ENCODE measurements around the gene SETMAR. TPM values are rescaled to one million over a fixed set of nuclear protein-coding genes. Genes with fewer than 3 reads are reported as not detected.
"Not testable (repeated sequence)": the region's sequence is repeated elsewhere in the genome, so short reads cannot be mapped to it uniquely, and the experiment has no call there.

The SETMAR gene
- total and polyA plus RNA-seq, 11 donors: 6.2 to 20.2 (median 13.8) TPM

DNA sequence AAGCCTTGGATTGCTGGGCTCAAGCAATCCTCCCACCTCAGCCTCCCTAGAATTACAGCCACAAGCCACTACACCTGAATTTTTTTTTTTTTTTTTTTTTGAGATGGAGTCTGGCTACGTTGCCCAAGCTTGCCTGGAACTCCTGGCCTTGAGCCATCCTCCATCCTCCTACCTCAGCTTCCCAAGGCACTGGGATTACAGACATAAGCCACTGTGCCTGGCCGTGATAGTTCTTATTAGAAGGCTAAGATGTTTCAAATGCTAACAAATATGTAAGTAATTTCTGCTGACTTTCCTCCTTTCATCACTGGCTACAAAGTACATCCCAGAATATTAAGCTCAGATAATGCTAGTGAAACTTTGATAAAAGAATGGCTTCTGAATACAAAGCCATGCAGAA is 5.7 kb upstream of the SETMAR start:
- no peak overlapping the region for H3K4me3 ChIP-seq
- no peaks in the 10 kb centered on the region for H3K4me1 ChIP-seq
- no peaks in the 10 kb centered on the region for H3K9me3 ChIP-seq
- H3K27ac ChIP-seq: no peak overlapping the region
- H3K36me3 ChIP-seq: no peaks in the 10 kb centered on the region
- intact Hi-C loops (cut with DNase I): loop anchor here in 1 of 10 donors (10.0 kb wide), 1 partner anchor 273 kb away; no protein-coding TSS in a partner anchor
- no peaks in the 10 kb centered on the region for H3K27me3 ChIP-seq
- WGBS, 4 donors: 64 to 82% (median 78%) methylated on average over 2 of the region's 2 CpGs
- DNase-seq (no peak), ATAC-seq (no peak)
- no peak for TF ChIP-seq POLR2A (IDR thresholded peaks at IDR 0.05)
- TF ChIP-seq, protein P1, sequence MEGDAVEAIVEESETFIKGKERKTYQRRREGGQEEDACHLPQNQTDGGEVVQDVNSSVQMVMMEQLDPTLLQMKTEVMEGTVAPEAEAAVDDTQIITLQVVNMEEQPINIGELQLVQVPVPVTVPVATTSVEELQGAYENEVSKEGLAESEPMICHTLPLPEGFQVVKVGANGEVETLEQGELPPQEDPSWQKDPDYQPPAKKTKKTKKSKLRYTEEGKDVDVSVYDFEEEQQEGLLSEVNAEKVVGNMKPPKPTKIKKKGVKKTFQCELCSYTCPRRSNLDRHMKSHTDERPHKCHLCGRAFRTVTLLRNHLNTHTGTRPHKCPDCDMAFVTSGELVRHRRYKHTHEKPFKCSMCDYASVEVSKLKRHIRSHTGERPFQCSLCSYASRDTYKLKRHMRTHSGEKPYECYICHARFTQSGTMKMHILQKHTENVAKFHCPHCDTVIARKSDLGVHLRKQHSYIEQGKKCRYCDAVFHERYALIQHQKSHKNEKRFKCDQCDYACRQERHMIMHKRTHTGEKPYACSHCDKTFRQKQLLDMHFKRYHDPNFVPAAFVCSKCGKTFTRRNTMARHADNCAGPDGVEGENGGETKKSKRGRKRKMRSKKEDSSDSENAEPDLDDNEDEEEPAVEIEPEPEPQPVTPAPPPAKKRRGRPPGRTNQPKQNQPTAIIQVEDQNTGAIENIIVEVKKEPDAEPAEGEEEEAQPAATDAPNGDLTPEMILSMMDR (IDR thresholded peaks at IDR 0.05): no peak

DNA sequence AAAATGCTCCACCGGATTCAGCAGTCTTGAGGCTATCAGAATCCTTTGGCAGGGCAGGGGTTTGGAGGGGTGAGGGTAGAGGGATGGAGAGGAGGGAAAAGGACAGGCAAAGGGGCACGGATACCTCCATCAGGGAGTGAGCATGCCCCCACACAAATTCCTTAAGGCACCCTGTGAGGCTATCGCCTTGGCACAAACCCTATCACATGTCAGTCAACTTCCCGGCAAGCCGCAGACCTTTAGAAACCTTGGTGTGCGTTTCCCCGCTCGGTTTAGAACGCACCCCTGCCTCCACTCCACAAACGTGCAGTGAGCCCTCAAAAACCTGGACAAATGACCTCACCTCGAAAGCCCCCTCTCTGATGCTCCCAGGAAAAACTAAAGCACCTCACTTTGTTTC is 422 bp upstream of the SETMAR start:
- Histone ChIP-seq H3K9me3 (no peaks in the 10 kb centered on the region), H3K36me3 (no peaks in the 10 kb centered on the region), H3K27ac (peak overlapping the region in 11 of 12 donors; percentile 92 to 96 (median 94)), H3K4me1 (peaks cover 0 to 46% (median 32%) of the 10 kb centered on the region in 12 donors), H3K27me3 (no peaks in the 10 kb centered on the region), H3K4me3 (peak overlapping the region in 10 of 12 donors; percentile 66 to 93 (median 82))
- ATAC-seq: peak in 1 of 4 donors; percentile 1
- intact Hi-C loops (cut with DNase I): no loop called here
- 43 to 69% (median 59%) methylated on average over 11 of the region's 11 CpGs for WGBS, 4 donors
- TF ChIP-seq POLR2A (IDR thresholded peaks at IDR 0.05): no peak
- TF ChIP-seq, protein P1 (IDR thresholded peaks at IDR 0.05): no peak
- DNase-seq: no peak

DNA sequence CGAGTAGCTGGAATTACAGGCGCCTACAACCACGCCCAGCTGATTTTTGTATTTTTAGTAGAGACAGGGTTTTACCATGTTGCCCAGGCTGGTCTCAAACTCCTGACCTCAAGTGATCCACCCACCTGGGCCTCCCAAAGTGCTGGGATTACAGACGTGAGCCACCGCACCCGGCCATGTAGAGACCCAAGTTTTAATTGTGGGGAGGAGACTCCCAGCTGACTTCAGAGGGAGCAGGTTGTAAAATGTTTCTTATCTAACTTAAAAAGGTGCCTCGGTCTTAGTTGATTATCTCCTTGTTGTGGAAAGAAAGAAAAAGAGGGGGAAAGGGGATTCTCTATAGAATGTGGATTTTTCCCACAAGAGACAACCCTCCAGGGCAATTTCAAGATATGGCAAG is 2.0 kb downstream of the SETMAR start:
- WGBS, 4 donors: 74 to 87% (median 77%) methylated on average over 7 of the region's 7 CpGs
- ATAC-seq; H3K4me3 ChIP-seq; intact Hi-C loops (cut with DNase I); H3K9me3 ChIP-seq; H3K36me3 ChIP-seq; H3K27me3 ChIP-seq; DNase-seq: not testable (repeated sequence)
- peaks cover 0 to 47% (median 36%) of the 10 kb centered on the region in 12 donors for H3K4me1 ChIP-seq
- H3K27ac ChIP-seq: peak overlapping the region in 4 of 12 donors; percentile 33 to 95 (median 74)

DNA sequence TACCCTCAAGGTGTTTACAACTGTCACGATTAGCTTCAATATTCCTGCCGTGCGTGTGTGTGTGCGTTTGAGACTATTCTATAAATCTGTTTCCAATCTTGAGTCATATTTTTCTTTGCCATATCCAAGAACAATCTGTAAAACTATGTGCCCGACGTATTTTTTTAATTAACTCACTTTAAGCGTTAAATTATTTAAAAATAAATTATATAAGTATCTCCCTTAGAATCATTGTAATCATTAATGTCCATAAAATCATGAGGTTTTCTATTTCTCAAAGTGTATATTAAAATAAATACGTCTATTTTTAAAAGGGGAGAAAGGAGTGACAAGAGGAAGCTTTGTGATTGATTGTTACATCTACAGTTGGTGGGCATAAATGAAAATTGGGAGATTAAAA is 2.9 kb downstream of the SETMAR start:
- no peaks in the 10 kb centered on the region for H3K27me3 ChIP-seq
- H3K27ac ChIP-seq: peak overlapping the region in 11 of 12 donors; percentile 11 to 92 (median 33)
- intact Hi-C loops (cut with DNase I): no loop called here
- no peak for TF ChIP-seq POLR2A (IDR thresholded peaks at IDR 0.05)
- TF ChIP-seq, protein P1 (IDR thresholded peaks at IDR 0.05): no peak
- H3K4me1 ChIP-seq: peaks cover 0 to 53% (median 41%) of the 10 kb centered on the region in 12 donors
- WGBS, 4 donors: 87 to 91% (median 89%) methylated on average over 8 of the region's 8 CpGs
- no peak for ATAC-seq
- no peaks in the 10 kb centered on the region for H3K9me3 ChIP-seq
- no peak overlapping the region for H3K4me3 ChIP-seq
- DNase-seq: no peak
- H3K36me3 ChIP-seq: no peaks in the 10 kb centered on the region

DNA sequence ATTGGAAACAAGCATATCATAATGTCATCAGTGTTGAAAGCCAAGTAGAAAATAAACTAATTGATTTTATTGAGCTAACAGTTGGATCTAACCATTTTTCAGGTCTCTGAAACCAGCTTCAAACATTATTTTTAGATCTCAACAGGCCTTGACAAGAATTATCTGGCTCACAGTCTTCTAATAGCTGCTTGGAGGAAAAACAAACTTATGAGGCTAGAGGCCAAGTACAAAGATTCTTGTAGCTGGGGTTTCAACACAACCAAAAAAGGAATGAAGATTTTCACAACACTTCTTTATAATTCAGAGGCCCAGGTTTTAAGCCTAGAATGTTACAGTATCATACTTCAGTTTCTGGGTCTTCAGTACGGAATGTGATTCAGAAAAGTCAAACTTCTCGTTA is 3.7 kb downstream of the SETMAR start:
- no peaks in the 10 kb centered on the region for H3K9me3 ChIP-seq
- 56 to 68% (median 64%) methylated on average over 2 of the region's 2 CpGs for WGBS, 4 donors
- DNase-seq (no peak), ATAC-seq (no peak)
- H3K36me3 ChIP-seq: no peaks in the 10 kb centered on the region
- no peaks in the 10 kb centered on the region for H3K27me3 ChIP-seq
- no peak overlapping the region for H3K4me3 ChIP-seq
- peak overlapping the region in 11 of 12 donors; percentile 11 to 92 (median 33) for H3K27ac ChIP-seq
- TF ChIP-seq, protein P1 (IDR thresholded peaks at IDR 0.05): no peak
- no peak for TF ChIP-seq POLR2A (IDR thresholded peaks at IDR 0.05)
- peaks cover 0 to 57% (median 46%) of the 10 kb centered on the region in 12 donors for H3K4me1 ChIP-seq
- intact Hi-C loops (cut with DNase I): no loop called here

Measured in heart left ventricle (tissue), 16 donors.